HG02798 (cell line): ENCODE measurements around the gene ATF1.

Experiments used
- ATAC-seq: cut with Tn5 transposase; IDR thresholded peaks from one replicate; pipeline ENCODE4 v1.9.1; 2021; ENCODE audit warnings: mild to moderate bottlenecking; ENCODE audit not compliant: unreplicated experiment, poor library complexity

ATF1 gene

GRCh38 chr12:50763639-50764285, at the start of gene ATF1:
Gene ATF1, plus strand, starts transcription at chr12:50764101. Its CDS starts 16,045 bp downstream, at chr12:50780146.
- peak; percentile 86 for ATAC-seq

GRCh38 chr12:50715174-50715573, 48.7 kb upstream of the ATF1 start:
- ATAC-seq: no peak

- ATAC-seq: no peak
Observed at GRCh38 chr12:50718760-50719159, 45.1 kb upstream of the ATF1 start.

GRCh38 chr12:50720085-50720484, 43.8 kb upstream of the ATF1 start:
- ATAC-seq: no peak

GRCh38 chr12:50720501-50720900, 43.4 kb upstream of the ATF1 start:
- no peak for ATAC-seq

GRCh38 chr12:50723865-50724264, 40.0 kb upstream of the ATF1 start:
- ATAC-seq: no peak

GRCh38 chr12:50725011-50725942, 38.6 kb upstream of the ATF1 start:
- no peak for ATAC-seq

GRCh38 chr12:50727466-50727865, 36.4 kb upstream of the ATF1 start:
- ATAC-seq: no peak

GRCh38 chr12:50728417-50728816, 35.5 kb upstream of the ATF1 start:
- no peak for ATAC-seq

GRCh38 chr12:50728841-50729240, 35.1 kb upstream of the ATF1 start:
- ATAC-seq: no peak

GRCh38 chr12:50732591-50732990, 31.3 kb upstream of the ATF1 start:
- ATAC-seq: no peak

- ATAC-seq: no peak
Observed at GRCh38 chr12:50733706-50734105, 30.2 kb upstream of the ATF1 start.

GRCh38 chr12:50734409-50735263, 29.3 kb upstream of the ATF1 start:
- ATAC-seq: no peak

GRCh38 chr12:50739611-50740010, 24.3 kb upstream of the ATF1 start:
- ATAC-seq: no peak

GRCh38 chr12:50740307-50740706, 23.6 kb upstream of the ATF1 start:
- ATAC-seq: no peak

GRCh38 chr12:50742776-50743175, 21.1 kb upstream of the ATF1 start:
- no peak for ATAC-seq

- ATAC-seq: no peak
Observed at GRCh38 chr12:50745861-50746260, 18.0 kb upstream of the ATF1 start.

- ATAC-seq: no peak
Observed at GRCh38 chr12:50746431-50746830, 17.5 kb upstream of the ATF1 start.

- no peak for ATAC-seq
Observed at GRCh38 chr12:50747817-50748216, 16.1 kb upstream of the ATF1 start.

GRCh38 chr12:50749459-50749882, 14.4 kb upstream of the ATF1 start:
- no peak for ATAC-seq

- no peak for ATAC-seq
Observed at GRCh38 chr12:50750366-50750765, 13.5 kb upstream of the ATF1 start.
